Esophagus muscularis mucosa (tissue), 4 donors: Measurements from ENCODE around the gene TREM2.

Source experiments
- CTCF ChIP-seq, 3 experiments: fragments of 200-600 bp in 2 of 3; fragments of 450-650 bp in 1 of 3; sonication (generic) in 2 of 3; IDR thresholded peaks; one replicate each; pipeline ENCODE4 v1.5.1; 2017 to 2019; ENCODE audit warnings: antibody characterized with exemption in 3 of 3, mild to moderate bottlenecking in 2 of 3, moderate library complexity in 1 of 3
- EP300 ChIP-seq: sonication (generic); formaldehyde crosslinking; IDR thresholded peaks from one replicate; pipeline ENCODE4 v1.6.1; 2017; ENCODE audit warnings: antibody characterized with exemption
- POLR2A ChIP-seq: fragments of 450-650 bp; IDR thresholded peaks from one replicate; pipeline ENCODE4 v1.6.1; 2017; ENCODE audit warnings: antibody characterized with exemption, moderate library complexity, mild to moderate bottlenecking, low read depth
- POLR2AphosphoS5 ChIP-seq, 2 donors: sonication (generic); formaldehyde crosslinking; IDR thresholded peaks; one replicate each; pipeline ENCODE4 v1.6.1; 2017; ENCODE audit warnings: antibody characterized with exemption in 2 of 2

GRCh38 chr6:41184761-41185160, 21.8 kb upstream of the TREM2 start:
- TF ChIP-seq CTCF (IDR thresholded peaks at IDR 0.05) (no peak), POLR2A (no peak), EP300 (no peak), POLR2AphosphoS5 (IDR thresholded peaks at IDR 0.05) (no peak)
